GM18507 (cell line): Measurements from ENCODE around the gene HERC6.
"Not testable (repeated sequence)": the region's sequence is repeated elsewhere in the genome, so short reads cannot be mapped to it uniquely, and the experiment has no call there.

Source experiments
- DNase-seq: peaks from one replicate; pipeline ENCODE4 v3.0.0; 2011; ENCODE audit warnings: low read depth; ENCODE audit not compliant: insufficient read length; ENCODE audit errors: extremely low spot score
- FAIRE-seq: peaks from 2 replicates; lab custom pipeline; 2011; peaks lifted over from hg19 to GRCh38; lab: Jason Lieb, UNC

Gene HERC6

DNA sequence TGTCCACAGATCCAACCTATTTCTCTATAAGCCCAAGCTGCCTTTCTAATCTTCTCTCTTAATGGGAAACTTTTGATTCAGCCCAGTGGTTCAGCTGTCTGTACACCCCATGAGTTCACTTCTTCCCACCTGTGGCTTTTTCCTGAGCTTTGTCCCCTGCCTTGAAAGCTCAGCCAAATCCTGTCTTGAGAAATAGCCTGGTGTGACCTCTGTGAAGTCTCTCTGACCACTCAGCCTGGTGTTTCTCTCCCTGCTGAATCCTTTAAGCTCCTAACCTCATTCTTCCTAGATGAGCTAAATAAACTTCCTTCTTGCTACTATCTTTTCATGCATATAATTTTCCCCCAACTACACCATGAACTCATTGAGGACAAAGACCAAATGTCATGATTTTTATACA, 63.0 kb downstream of the HERC6 start:
- FAIRE-seq: no peak
- no peak for DNase-seq

DNA sequence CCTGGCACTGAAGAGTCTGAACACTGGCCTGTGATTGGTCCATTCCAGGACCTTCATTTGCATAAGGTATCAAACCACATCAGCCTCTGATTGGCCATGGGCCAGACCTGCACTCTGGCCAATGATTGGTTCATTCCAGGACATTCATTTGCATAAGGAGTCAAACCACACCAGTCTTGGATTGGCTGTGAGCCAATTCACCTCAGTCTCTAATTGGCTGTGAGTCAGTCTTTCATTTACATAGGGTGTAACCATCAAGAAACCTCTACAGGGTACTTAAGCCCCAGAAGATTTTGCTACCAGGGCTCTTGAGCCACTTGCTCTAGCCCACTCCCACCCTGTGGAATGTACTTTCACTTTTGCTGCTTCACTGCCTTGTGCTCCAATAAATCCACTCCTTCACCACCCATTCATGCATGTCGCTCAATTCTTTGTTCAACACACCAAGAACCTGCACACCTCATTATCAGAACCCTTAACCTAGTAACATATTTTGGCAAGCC, 64.1 kb downstream of the HERC6 start:
- DNase-seq (no peak), FAIRE-seq (no peak)

DNA sequence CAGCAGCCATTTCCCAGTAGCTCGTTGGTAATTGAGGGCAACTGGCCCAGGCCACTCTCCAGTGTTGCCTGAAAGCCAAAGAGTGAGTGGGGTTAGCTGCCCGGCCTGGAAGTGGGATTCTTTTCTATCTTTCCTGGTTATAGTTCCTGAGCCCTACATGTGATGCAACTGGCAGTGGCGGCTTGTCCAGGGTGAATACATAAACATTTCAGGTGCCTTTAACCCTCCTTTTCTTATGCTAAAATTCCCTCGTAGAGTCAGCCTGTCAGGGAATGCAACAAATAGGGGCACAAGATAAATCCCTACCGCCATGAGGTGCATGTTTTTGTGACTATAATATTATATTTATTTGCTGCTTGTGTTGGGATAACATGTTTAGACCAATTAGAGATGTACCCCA, 64.8 kb downstream of the HERC6 start:
- DNase-seq (no peak), FAIRE-seq (no peak)

DNA sequence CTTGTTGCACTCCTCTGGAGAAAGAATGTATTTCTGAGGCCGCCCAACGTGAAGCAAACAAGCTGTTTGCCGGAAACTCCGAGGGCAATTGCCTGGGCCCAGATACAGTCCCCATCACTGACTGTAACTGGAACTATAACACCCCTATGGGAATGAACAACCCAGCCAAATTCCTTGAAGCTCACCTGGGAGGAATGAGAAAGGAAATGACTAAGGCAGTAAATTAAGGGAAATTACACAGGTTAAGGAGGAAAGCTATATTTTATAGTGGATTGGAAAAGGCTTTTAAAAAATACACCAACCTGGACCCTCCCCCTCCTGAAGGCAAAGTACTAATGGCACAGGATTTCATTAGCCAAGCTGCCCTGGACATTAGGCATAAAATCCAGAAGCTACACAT, 66.6 kb downstream of the HERC6 start:
- FAIRE-seq (no peak), DNase-seq (no peak)

DNA sequence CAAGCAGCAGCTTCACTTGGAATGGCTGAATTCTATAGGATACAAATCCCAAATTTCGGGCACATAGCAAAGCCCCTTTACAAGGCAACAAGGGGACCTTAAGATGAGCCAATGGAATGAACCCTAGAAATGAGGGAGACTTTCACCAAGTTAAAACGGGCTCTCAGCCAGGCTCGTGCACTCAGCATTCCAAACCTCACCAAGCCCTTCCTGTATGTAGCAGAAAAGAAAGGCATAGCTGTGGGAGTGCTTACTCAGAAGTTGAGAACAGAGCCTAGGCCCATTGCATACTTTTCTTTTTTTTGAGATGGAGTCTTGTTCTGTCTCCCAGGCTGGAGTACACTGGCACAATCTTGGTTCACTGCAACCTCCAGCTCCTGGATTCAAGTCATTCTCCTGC, 67.5 kb downstream of the HERC6 start:
- FAIRE-seq (no peak), DNase-seq (no peak)

DNA sequence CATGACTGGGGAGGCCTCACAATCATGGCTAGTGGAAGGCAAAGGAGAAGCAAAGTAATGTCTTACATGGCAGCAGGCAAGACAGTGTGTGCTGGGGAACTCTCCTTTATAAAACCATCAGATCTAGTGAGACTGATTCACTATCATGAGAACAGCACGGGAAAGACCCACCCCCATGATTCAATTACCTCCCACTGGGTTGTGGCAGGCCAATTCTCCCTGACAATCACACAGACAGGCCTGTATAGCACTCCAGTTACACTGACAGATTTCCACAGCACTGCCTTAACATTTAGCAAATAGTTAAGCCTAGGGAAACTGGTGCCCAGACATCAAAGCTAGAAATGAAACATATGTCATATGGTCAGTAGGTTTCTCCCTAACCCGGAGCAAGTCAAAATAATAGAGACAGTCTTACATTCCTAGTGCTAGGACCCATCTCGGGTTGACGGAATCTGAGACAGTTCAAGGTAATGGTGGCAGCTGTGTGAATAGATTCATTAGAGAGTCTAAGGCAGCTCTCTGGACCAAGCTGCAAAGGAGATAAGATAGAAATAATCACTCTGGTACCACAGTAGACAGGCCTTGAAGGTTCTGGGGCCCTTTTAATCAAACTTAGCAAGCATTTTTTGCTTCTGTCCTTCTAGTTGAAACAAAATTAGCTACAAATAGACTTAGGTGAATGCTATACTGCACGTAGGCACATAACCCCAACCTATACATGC, 68.9 kb downstream of the HERC6 start:
- FAIRE-seq (no peak), DNase-seq (no peak)

DNA sequence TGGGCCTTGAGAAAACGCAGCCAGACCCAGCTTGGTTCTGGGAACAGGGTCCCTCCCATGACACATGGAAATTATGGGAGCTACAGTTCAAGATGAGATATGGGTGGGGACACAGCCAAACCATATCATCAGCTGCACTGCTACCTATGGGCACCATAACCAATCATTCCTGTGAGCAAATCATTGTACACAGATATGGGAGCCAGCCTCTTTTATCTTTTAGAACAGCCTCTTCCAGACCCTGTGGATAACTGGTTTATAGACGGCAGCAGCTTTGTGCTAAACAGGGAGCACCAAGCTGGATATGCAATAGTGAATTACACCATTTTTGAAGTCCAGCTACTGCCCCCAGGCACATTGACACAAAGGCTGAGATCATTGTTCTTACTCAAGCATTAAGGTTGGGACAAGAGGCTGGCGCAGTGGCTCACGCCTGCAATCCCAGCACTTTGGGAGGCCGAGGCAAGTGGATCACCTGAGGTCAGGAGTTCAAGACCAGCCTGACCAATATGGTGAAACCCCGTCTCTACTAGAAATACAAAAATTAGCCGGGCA, 69.6 kb downstream of the HERC6 start:
- FAIRE-seq, DNase-seq: not testable (repeated sequence)

DNA sequence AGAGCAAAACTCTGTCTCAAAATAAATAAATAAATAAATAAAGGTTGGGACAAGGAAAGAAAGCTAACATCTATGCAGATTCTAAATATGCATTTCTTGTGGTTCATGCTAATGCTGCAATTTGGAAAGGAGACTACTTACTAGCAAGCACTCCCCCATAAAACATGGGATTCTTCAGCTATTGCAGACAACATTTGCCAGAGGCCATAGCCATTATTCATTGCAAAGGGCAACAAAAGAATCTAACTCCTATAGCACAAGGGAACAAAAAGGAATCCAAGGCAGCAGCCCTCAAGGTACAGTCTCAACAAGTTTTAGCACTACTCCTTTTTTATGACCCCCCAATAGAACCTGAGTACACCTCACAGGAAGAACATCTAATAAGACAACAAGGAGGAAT, 70.2 kb downstream of the HERC6 start:
- FAIRE-seq (no peak), DNase-seq (no peak)

DNA sequence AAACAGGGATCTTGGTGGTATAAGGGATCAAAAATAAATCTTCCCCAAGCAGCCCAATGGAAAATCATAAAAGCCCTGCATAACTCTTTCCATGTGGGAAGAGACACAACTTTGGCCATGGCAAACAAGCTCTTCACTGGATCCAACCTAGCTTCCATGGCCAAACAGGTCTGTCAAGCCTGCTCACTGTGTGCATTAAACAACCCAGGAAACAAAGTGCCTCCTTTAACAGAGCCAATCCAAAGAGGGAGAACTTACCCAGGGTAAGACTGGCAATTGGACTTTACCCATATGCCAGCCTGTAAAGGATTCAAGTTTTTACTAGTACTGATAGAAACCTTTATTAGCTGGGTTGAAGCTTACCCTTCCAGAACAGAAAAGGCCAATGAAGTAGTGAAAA, 70.6 kb downstream of the HERC6 start:
- no peak for DNase-seq
- FAIRE-seq: no peak

DNA sequence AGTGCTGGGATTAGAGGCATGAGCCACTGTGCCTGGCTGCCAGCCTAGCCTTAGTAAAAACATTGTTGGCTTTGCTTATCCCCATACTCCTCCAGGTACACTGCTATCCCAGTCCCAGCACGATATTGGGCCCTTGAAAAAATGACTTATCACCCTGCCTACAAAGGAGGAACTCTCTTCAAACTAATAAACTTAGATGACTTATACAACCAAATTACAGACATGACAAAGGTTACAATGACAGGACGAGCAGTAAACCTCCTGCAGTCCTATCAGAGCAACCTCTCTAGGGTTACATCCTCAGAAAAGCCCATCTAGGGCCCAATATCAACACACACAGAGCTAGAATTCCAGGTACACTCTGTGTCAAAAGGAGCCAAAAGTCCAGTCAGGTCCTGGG, 72.6 kb downstream of the HERC6 start:
- DNase-seq (no peak), FAIRE-seq (no peak)

DNA sequence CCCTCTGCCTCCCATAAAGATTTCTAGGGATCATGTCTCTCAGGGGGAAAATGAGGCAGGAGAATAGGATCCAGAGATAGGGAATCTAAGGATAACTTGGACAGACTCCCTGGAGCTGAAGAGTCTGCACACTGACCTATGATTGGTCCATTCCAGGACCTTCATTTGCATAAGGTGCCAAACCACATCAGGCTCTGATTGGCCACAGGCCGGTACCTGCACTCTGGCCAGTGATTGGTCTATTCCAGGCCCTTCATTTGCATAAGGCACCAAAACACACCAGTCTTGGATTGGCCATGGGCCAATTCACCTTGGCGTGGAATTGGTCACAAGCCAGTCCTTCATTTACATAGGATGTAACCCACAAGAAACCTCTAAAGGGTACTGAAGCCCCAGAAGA, 74.3 kb downstream of the HERC6 start:
- DNase-seq (no peak), FAIRE-seq (no peak)

DNA sequence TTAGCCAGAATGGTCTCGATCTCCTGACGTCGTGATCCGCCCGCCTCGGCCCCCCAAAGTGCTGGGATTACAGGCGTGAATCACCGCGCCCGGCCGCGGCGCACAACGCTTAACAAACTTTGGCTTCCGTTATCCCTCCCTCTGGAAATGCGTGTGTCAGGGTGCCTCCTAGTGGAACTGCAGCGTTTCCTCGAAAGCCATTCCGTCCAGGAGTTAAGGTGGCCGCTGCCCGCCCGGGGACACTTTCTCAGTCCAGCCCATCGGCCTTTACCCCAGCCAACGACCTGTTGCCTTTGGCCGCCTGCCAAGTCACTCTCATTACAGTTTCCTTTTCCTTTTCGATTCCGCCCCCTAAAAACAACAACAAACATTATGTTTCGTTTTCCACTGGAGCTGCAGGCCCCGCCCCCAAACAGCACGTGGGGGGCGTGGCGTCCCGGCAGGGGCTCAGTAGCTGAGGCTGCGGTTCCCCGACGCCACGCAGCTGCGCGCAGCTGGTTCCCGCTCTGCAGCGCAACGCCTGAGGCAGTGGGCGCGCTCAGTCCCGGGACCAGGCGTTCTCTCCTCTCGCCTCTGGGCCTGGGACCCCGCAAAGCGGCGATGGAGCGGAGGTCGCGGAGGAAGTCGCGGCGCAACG, 78.1 kb downstream of the HERC6 start, which contains the start of gene HERC5:
Gene HERC5, plus strand, starts transcription at position 450 of the 637 bp plus-strand sequence. Its CDS starts 151 bp downstream, at position 601.
- peak; percentile 99 for FAIRE-seq
- DNase-seq: peak; percentile 94

DNA sequence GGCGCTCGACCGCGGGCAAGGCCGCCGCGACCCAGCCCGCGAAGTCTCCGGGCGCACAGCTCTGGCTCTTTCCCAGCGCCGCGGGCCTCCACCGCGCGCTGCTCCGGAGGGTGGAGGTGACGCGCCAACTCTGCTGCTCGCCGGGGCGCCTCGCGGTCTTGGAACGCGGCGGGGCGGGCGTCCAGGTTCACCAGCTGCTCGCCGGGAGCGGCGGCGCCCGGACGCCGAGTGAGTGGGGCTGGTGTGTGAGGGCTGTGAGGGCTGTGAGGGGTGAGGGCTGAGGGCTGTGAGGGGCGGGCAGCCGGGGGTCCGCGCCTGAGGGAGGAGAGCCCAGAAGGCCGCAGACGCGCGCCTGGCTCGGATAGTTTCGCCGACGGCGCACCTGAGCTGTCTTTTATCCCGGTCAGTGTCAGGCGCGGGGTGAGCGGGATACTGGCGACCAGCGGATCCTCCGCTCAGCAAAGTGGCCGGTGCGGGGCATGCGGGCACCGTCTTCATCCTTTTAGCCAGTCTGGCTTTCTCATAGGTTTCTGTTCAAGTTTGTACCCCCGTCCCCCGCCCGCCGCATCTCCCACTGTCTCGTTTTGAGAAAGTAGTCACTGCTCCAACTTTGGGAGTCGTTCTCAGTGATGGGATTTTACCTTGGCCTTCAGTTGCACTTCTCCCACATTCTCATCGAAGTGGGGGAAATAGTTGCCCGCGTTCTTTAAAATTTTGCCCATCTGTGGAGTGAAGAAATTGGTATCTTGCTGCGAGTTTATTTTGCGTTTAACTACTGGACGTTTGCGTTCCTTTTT, 78.9 kb downstream of the HERC6 start:
- FAIRE-seq: no peak
- peak; percentile 11 for DNase-seq

DNA sequence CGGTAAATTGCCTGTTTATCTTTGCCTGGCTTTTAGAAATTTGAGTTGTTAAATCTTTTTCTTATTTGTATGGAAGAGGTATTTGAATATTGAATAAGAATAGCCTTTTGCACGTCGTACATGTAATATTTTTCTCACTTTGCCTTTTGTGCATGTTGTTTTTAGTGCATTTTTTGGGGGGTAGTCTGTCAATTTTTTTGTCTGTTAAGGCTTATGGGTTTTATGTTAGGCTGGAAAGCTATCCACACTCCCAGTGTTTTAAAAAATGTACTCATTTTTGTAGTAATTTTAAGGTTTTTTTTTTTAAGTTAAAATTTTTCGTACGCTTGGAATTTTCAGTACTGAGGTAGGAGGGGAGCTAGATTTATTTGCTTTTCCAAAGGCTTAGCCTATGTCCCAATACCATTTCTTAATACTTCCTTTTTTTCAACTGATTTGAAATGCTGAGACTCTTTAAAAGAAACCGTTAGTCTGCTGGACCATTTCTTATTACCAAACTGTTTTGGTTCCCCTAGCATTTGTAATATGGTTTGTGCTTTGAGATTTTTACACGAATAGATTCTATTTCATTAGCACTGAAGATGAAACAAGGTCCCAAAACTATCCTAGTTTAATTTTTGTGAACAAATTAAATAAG, 79.6 kb downstream of the HERC6 start:
- FAIRE-seq: peak; percentile 33
- DNase-seq: no peak

DNA sequence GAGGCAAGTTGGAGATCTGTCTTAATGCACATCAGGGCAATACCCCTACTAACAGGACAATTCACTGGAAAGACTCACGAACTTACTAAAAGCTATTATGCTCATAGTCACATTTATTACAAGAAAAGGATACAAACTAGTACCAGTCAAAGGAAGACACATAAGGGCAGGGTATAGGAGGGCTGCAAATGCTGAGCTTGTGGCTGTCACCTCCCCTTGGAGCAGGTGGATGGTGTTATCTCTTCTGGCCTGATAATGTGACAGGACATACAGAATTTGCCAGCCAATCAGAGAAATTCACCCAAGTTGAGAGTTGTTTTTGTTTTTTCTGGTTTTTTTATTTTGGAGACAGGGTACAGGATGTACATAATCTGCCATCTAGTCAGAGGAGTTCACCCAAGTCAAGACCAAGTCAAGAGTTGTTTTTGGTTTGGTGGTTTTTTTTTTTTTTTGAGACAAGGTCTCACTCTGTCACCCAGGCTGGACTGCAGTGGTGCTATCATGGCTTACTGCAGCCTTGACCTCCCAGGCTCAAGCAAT, 87.1 kb downstream of the HERC6 start:
- FAIRE-seq: no peak
- DNase-seq: no peak

DNA sequence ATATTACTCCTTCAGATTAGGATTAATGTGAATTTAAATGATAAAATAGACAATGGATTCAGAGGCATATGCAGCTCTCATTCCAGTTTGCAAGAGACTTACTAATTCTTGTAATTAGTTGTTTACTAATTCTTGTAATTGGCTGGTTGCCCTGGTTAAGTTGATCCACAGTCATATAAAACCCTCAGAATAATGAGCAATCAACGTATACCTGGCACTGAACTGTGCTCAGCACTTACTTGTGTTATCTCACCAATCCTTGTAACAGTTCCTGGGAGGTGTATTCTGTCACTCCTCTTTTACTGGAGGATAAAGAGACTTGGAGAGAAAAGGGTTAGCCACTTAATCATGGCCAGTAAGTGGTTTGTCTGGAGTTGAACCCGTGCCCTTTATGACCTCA, 88.7 kb downstream of the HERC6 start:
- no peak for DNase-seq
- FAIRE-seq: no peak

DNA sequence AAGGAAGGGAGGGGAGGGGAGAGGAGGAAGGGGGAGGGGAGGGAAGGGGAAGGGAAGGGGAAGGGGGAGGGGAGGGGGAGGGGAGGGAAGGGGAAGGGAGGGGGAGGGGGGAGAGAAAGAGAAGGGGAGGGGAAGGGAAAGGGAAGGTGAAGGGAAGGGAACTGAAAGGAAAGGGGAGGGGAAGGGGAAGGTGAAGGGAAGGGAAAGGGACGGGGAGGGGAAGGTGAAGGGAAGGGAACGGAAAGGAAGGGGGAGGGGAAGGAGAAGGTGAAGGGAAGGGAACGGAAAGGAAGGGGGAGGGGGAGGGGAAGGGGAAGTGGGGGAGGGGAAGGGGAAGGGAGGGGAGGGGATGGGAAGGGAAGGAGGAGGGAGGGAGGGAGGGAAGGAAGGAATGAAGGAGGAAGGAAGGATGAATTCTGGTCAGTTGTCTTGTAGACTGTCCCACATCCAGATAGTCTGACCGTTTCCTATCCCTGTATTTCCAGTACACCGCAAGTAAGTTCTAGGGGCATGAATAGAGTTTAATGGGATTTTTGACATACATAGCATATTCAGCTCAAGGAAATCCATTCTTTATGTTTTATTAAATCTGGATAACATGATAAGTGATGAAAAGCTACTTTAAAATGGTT, 98.7 kb downstream of the HERC6 start:
- FAIRE-seq (no peak), DNase-seq (no peak)

DNA sequence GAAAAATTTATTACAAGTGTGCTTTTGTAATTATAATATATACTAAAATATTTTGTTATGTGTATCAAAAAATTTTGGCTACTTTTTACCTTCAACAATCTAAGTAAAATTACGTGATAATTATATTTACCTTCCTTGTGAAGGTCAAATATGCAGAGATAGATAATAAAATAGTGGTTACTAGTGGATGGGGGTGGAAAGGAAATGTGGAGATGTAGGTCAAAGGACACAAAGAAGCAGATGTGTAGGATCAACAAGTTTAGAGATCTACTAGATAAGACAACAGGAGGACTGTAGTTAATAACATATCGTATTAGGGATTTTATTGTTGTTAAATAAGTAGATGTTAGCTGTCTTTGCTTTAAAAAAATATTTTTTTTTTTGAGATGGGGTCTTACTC, 99.6 kb downstream of the HERC6 start:
- no peak for FAIRE-seq

DNA sequence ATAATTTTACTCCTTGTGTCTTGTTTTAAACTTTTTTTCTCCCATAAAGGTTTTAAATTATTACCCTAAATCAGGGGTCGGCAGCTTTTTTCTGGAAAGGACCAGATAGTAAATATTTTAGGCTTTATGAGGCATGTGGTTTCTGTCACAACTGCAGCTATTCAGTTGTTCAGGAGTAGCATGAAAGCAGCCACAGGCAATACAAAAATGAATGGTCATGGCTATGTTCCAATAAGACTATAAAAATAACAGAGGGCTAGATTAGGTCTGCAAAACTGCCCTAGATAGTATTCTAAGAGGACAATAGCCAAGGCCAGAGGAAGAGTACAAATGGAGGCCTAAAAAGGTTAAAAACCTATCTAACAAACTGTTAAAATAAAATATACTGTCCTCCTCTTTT, 102.9 kb downstream of the HERC6 start:
- DNase-seq (no peak), FAIRE-seq (no peak)

More for the DNA sequence above, 99.6 kb downstream of the HERC6 start:
- DNase-seq: no peak
